ENCODE measurements around the gene CHST8. TPM values are rescaled to one million over a fixed set of nuclear protein-coding genes. Genes with fewer than 3 reads are reported as not detected.

The CHST8 gene
- total and polyA plus RNA-seq, 2 donors from 2014 or later = 0.28 TPM; not detected in 1

GRCh38 chr19:33647146-33647545 is 25.4 kb downstream of the CHST8 start:
- no peaks in the 10 kb centered on the region for H3K4me1 ChIP-seq (ENCODE audit: control insufficient read depth in 2 of 3, insufficient read depth in 2 of 3, low read depth in 1 of 3, low read length in 3 of 3)
- H3K36me3 ChIP-seq (ENCODE audit: control insufficient read depth in 2 of 3, insufficient read depth in 3 of 3, low read length in 3 of 3) = no peaks in the 10 kb centered on the region
- H3K4me3 ChIP-seq (ENCODE audit: low read length in 3 of 3) = no peak overlapping the region
- no peaks in the 10 kb centered on the region for H3K27me3 ChIP-seq (ENCODE audit: control insufficient read depth, insufficient read depth, low read length)
- TF ChIP-seq, protein P1, sequence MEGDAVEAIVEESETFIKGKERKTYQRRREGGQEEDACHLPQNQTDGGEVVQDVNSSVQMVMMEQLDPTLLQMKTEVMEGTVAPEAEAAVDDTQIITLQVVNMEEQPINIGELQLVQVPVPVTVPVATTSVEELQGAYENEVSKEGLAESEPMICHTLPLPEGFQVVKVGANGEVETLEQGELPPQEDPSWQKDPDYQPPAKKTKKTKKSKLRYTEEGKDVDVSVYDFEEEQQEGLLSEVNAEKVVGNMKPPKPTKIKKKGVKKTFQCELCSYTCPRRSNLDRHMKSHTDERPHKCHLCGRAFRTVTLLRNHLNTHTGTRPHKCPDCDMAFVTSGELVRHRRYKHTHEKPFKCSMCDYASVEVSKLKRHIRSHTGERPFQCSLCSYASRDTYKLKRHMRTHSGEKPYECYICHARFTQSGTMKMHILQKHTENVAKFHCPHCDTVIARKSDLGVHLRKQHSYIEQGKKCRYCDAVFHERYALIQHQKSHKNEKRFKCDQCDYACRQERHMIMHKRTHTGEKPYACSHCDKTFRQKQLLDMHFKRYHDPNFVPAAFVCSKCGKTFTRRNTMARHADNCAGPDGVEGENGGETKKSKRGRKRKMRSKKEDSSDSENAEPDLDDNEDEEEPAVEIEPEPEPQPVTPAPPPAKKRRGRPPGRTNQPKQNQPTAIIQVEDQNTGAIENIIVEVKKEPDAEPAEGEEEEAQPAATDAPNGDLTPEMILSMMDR (IDR thresholded peaks at IDR 0.05; ENCODE audit: borderline replicate concordance, extremely low read depth, insufficient read depth) = no peak
- no peak overlapping the region for H3K27ac ChIP-seq (ENCODE audit: low read depth in 2 of 2, low read length in 2 of 2)
- no peaks in the 10 kb centered on the region for H3K9me3 ChIP-seq (ENCODE audit: control insufficient read depth in 2 of 3, insufficient read depth in 1 of 3, low read length in 3 of 3)
- intact Hi-C loops (cut with DNase I) = no loop called here
- no peak overlapping the region for H3K9ac ChIP-seq (ENCODE audit: low read length in 3 of 3)
- DNase-seq (no peak), FAIRE-seq (no peak)

DNA sequence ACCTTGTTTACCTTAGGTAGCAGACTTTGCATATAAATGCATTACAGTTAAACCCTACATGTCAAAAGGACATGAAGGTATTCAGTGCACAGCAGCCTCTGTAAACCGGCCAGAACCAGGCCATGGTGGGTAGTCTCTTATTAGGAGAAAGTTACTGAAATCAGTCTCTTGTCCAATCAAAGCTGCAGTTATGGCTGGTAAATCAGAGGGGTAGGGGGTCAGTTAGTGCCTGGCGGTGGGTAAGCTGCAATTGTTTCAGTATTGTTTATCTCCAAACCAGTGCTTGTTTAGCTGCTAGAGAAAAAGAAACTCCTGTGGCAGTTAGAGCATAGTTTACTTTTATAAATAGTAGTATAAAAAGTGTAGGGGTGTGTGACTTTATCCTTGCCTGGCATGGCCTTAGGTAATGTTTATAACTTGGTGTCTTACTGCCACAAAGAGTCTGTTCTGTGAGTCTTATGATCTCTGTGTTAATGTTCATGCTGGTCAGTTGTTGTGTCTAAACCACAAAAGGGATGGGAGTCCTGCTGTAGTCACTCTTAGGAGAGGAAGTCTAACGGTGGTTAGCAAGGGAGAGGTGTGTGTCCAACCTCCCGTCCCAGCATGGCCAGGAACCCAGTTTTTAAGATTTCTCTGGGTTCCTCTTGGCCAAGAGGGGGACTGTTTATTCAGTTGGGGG is 28.0 kb downstream of the CHST8 start:
- Histone ChIP-seq H3K27me3 (ENCODE audit: control insufficient read depth, insufficient read depth, low read length) (no peaks in the 10 kb centered on the region), H3K36me3 (ENCODE audit: control insufficient read depth in 2 of 3, insufficient read depth in 3 of 3, low read length in 3 of 3) (no peaks in the 10 kb centered on the region), H3K4me3 (ENCODE audit: low read length in 3 of 3) (no peak overlapping the region), H3K27ac (ENCODE audit: low read depth in 2 of 2, low read length in 2 of 2) (no peak overlapping the region), H3K9ac (ENCODE audit: low read length in 3 of 3) (no peak overlapping the region), H3K4me1 (ENCODE audit: control insufficient read depth in 2 of 3, insufficient read depth in 2 of 3, low read depth in 1 of 3, low read length in 3 of 3) (no peaks in the 10 kb centered on the region), H3K9me3 (ENCODE audit: control insufficient read depth in 2 of 3, insufficient read depth in 1 of 3, low read length in 3 of 3) (no peaks in the 10 kb centered on the region)
- DNase-seq (no peak), FAIRE-seq (no peak)
- TF ChIP-seq, protein P1 (IDR thresholded peaks at IDR 0.05; ENCODE audit: borderline replicate concordance, extremely low read depth, insufficient read depth) = no peak
- intact Hi-C loops (cut with DNase I) = no loop called here

DNA sequence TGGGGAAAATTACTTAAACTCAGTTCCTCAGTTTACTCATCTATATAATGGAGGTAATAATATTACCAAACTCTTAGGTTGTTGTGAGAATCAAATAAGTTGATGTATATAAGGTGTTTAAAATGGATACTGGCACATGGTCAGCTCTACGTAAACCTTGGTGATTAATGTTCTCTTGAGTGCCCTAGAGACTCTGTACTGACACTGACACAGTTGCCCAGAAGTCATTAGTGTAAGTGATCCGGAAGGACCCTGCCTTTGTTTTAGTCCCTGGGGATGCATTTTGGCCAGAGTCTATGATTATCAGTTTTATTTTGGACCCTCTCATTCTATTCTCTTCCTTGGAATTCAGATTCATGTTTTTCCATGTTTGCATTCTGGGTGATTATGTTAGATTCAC is 31.9 kb downstream of the CHST8 start:
- no peaks in the 10 kb centered on the region for H3K36me3 ChIP-seq (ENCODE audit: control insufficient read depth in 2 of 3, insufficient read depth in 3 of 3, low read length in 3 of 3)
- TF ChIP-seq, protein P1 (IDR thresholded peaks at IDR 0.05; ENCODE audit: borderline replicate concordance, extremely low read depth, insufficient read depth) = no peak
- H3K4me3 ChIP-seq (ENCODE audit: low read length in 3 of 3) = no peak overlapping the region
- H3K27me3 ChIP-seq (ENCODE audit: control insufficient read depth, insufficient read depth, low read length) = no peaks in the 10 kb centered on the region
- H3K4me1 ChIP-seq (ENCODE audit: control insufficient read depth in 2 of 3, insufficient read depth in 2 of 3, low read depth in 1 of 3, low read length in 3 of 3) = no peaks in the 10 kb centered on the region
- DNase-seq (no peak), FAIRE-seq (no peak)
- no peak overlapping the region for H3K9ac ChIP-seq (ENCODE audit: low read length in 3 of 3)
- no peak overlapping the region for H3K27ac ChIP-seq (ENCODE audit: low read depth in 2 of 2, low read length in 2 of 2)
- intact Hi-C loops (cut with DNase I) = no loop called here
- no peaks in the 10 kb centered on the region for H3K9me3 ChIP-seq (ENCODE audit: control insufficient read depth in 2 of 3, insufficient read depth in 1 of 3, low read length in 3 of 3)
